Stomach (tissue), 9 donors: Measurements from ENCODE around the gene RFC1. TPM values are rescaled to one million over a fixed set of nuclear protein-coding genes. Genes with fewer than 3 reads are reported as not detected.

ENCODE experiments used
- DNase-seq, 2 donors: peaks; one replicate each; pipeline versions ENCODE4 v3.0.0 to v3.0.0-alpha.2; 2013 to 2019
- H3K27ac ChIP-seq, 5 donors: fragments of 200-600 bp in 4 of 5; sonication (generic) in 4 of 5; one replicate each; pipeline ENCODE4 v1.5.1; 2013 to 2019; ENCODE audit warnings: mild to moderate bottlenecking in 1 of 5, moderate library complexity in 1 of 5
- H3K27me3 ChIP-seq, 3 donors: fragments of 200-600 bp; sonication (generic); one replicate each; pipeline ENCODE4 v1.5.1; 2017 to 2019; ENCODE audit warnings: mixed run types in 1 of 3
- H3K36me3 ChIP-seq, 4 donors: fragments of 200-600 bp; sonication (generic); 1 replicate in 3 of 4; 2 replicates in 1 of 4; pipeline ENCODE4 v1.5.1; 2016 to 2019
- H3K4me1 ChIP-seq, 4 donors: fragments of 200-600 bp; sonication (generic); one replicate each; pipeline ENCODE4 v1.5.1; 2016 to 2019
- H3K4me3 ChIP-seq, 4 donors: fragments of 200-600 bp; sonication (generic) in 3 of 4; one replicate each; pipeline ENCODE4 v1.5.1; 2016 to 2019; ENCODE audit warnings: mild to moderate bottlenecking in 1 of 4
- H3K9me3 ChIP-seq, 4 donors: fragments of 200-600 bp; sonication (generic); one replicate each; pipeline ENCODE4 v1.5.1; 2016 to 2019
- CTCF ChIP-seq, 7 experiments: fragments of 450-650 bp in 4 of 7; fragments of 200-600 bp in 3 of 7; sonication (generic) in 3 of 7; IDR thresholded peaks; one replicate each; pipeline ENCODE4 v1.5.1; 2016 to 2019; ENCODE audit warnings: antibody characterized with exemption in 7 of 7, control low read depth in 2 of 7, mild to moderate bottlenecking in 1 of 7
- EP300 ChIP-seq: sonication (generic); formaldehyde crosslinking; IDR thresholded peaks from one replicate; pipeline ENCODE4 v1.6.1; 2017; ENCODE audit warnings: antibody characterized with exemption
- POLR2A ChIP-seq, 4 donors: fragments of 450-650 bp; IDR thresholded peaks; one replicate each; pipeline ENCODE4 v1.6.1; 2016; ENCODE audit warnings: antibody characterized with exemption in 4 of 4, control low read depth in 2 of 4, mild to moderate bottlenecking in 1 of 4, moderate library complexity in 1 of 4
- POLR2AphosphoS5 ChIP-seq, 3 donors: sonication (generic); formaldehyde crosslinking; IDR thresholded peaks; one replicate each; pipeline ENCODE4 v1.6.1; 2016; ENCODE audit warnings: antibody characterized with exemption in 3 of 3
- WGBS, 5 donors: extraction: QIAGEN DNeasy Blood & Tissue Kit in 3 of 5; methylation state at CpG; one replicate each; pipeline versions ENCODE4 v1.1.5 to v1.1.7; 2013 to 2018; 5-methylcytosine and 5-hydroxymethylcytosine counted together
- intact Hi-C: fragments of 100-400 bp; cut with DNase I; formaldehyde crosslinking; loops from one replicate; pipeline ENCODE4 v1.15.1; 2023; ENCODE audit warnings: low total_unique reads
- polyA plus RNA-seq, 3 donors: library from polyadenylated mRNA; stranded (reverse); fragments of 200-250 nt; gene quantifications; one replicate each; pipeline ENCODE4 v1.2.3, GENCODE V29; 2013
- total RNA-seq, 5 donors: library from RNA; depleted of rRNA; stranded (reverse); fragments of >200 nt; gene quantifications; one replicate each; pipeline versions ENCODE4 v1.1.0 to v1.2.3, GENCODE V29; 2014 to 2016
- donor health status: healthy with polysubstance abuse.
- donor health status: Bipolar disorder and iron deficiency.
- donor health status: healthy.

Gene RFC1
- total and polyA plus RNA-seq, 8 donors: 9.1 to 127 (median 23.0) TPM

DNA sequence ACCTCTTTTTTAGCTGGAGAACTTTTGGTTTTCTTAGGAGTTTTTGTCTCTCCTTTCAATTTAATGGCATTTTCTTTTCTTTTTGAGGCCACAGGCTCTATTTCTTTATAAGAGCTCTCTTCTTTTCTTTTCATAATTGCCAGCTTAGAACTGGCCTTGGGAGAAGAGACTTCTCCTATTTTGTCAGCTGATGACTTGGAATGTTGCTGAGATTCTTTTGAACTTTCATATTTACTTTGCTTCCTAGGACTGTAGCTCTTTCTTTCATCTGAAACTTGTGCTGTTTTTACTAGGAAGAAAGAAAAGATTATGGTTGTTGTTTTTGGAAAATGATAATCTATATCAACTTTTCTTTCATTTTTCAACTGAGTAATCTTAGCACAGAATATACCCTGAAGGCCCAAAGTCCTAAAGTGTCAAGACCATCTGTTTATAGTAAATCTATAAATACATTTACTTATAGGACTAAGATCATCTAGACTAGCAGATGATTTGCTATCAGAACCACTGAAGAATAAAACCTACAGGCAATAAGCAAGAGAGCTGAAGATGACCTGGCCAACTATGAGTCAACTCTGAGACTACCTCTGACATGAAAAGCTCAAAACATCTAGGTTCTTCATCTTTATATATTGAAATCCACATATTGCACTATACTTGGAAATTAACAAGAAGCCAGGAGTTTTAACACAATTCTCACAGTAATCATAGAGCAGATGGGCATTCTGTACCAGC lies 45.6 kb downstream of the RFC1 start:
- Histone ChIP-seq H3K9me3 (no peaks in the 10 kb centered on the region), H3K36me3 (peaks cover 13 to 96% (median 78%) of the 10 kb centered on the region in 4 donors), H3K27ac (no peak overlapping the region), H3K4me3 (no peak overlapping the region), H3K4me1 (no peaks in the 10 kb centered on the region), H3K27me3 (no peaks in the 10 kb centered on the region)
- intact Hi-C loops: no loop called here
- DNase-seq: no peak
- TF ChIP-seq POLR2AphosphoS5 (IDR thresholded peaks at IDR 0.05) (no peak), POLR2A (IDR thresholded peaks at IDR 0.05) (no peak)

DNA sequence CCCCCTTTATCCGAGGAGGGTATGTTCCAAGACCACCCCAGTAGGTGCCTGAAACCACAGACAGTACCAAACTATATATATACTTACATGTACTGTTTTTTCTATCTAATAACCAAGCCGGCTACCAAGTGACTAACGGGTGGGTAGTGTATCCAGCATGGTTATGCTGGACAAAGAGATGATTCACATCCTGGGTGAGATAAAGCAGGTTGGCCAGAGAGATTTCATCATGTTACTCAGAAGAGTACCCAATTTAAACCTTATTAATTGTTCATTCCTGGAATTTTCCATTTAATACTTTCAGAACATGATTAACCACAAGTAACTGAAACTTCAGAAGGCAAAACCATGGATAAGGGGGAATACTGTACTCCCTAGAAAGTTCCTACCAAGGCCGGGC lies 46.5 kb downstream of the RFC1 start:
- H3K27ac ChIP-seq: no peak overlapping the region
- H3K4me1 ChIP-seq: no peaks in the 10 kb centered on the region
- WGBS, 5 donors: 87 to 93% (median 90%) methylated on average over 4 of the region's 4 CpGs
- H3K9me3 ChIP-seq: no peaks in the 10 kb centered on the region
- H3K27me3 ChIP-seq: no peaks in the 10 kb centered on the region
- TF ChIP-seq CTCF (IDR thresholded peaks at IDR 0.05) (no peak), EP300 (no peak), POLR2A (IDR thresholded peaks at IDR 0.05) (no peak), POLR2AphosphoS5 (IDR thresholded peaks at IDR 0.05) (no peak)
- H3K4me3 ChIP-seq: no peak overlapping the region
- peaks cover 14 to 98% (median 78%) of the 10 kb centered on the region in 4 donors for H3K36me3 ChIP-seq
- intact Hi-C loops: no loop called here
- no peak for DNase-seq

GRCh38 chr4:39312816-39313215 lies 53.3 kb downstream of the RFC1 start:
- WGBS, 5 donors: 36 to 62% (median 51%) methylated on average over 4 of the region's 4 CpGs
- H3K36me3 ChIP-seq: peaks cover 21 to 96% (median 92%) of the 10 kb centered on the region in 4 donors
- no peaks in the 10 kb centered on the region for H3K9me3 ChIP-seq

DNA sequence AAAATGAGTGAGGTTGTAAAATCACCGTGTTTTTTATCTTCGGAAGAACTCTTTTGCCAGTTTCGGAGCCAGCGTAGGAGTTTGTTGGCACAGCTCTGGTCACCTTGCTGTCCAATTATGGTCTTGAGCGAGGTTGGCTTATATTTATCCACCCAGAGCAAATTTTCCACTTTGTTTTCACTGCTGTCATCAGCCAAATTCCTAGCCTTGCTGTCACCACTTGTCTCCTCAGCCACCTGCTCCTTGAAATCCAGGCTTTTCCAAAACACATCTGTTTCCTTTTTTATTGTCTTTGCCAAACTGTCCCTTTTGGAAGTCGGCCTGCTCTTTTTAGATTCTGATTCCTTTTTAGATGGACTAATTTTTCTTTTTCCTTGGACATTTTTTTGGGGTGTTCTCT lies 57.6 kb downstream of the RFC1 start:
- H3K9me3 ChIP-seq: no peaks in the 10 kb centered on the region
- H3K27ac ChIP-seq: no peak overlapping the region
- no peaks in the 10 kb centered on the region for H3K27me3 ChIP-seq
- DNase-seq: peak in 1 of 2 donors; percentile 11
- intact Hi-C loops: no loop called here
- WGBS, 5 donors: 84 to 94% (median 84%) methylated on average over 6 of the region's 6 CpGs
- H3K4me3 ChIP-seq: no peak overlapping the region
- peaks cover 0 to 8% (median 0%) of the 10 kb centered on the region in 4 donors for H3K4me1 ChIP-seq
- TF ChIP-seq POLR2A (IDR thresholded peaks at IDR 0.05): no peak
- no peak for TF ChIP-seq CTCF (IDR thresholded peaks at IDR 0.05)
- no peak for TF ChIP-seq POLR2AphosphoS5 (IDR thresholded peaks at IDR 0.05)
- TF ChIP-seq EP300: no peak
- peaks cover 22 to 93% (median 89%) of the 10 kb centered on the region in 4 donors for H3K36me3 ChIP-seq

More at GRCh38 chr4:39312816-39313215, 53.3 kb downstream of the RFC1 start:
- no peak overlapping the region for H3K4me3 ChIP-seq
- H3K4me1 ChIP-seq: no peaks in the 10 kb centered on the region
- H3K27me3 ChIP-seq: no peaks in the 10 kb centered on the region
- TF ChIP-seq CTCF (IDR thresholded peaks at IDR 0.05) (no peak), POLR2AphosphoS5 (IDR thresholded peaks at IDR 0.05) (no peak), POLR2A (IDR thresholded peaks at IDR 0.05) (no peak), EP300 (no peak)
- H3K27ac ChIP-seq: peak overlapping the region in 1 of 5 donors; percentile 25
- no peak for DNase-seq
- intact Hi-C loops: no loop called here
